ENCODE data around the gene SCAANT1. TPM values are rescaled to one million over a fixed set of nuclear protein-coding genes. Genes with fewer than 3 reads are reported as not detected.
A peak's percentile ranks its signal among the peaks of the same experiment; 100 is the strongest.

The SCAANT1 gene
- total and polyA plus RNA-seq, 2 donors (not counting 1 experiment from before 2014, with no cell fraction given), result 1.7 TPM; not detected in 1

DNA sequence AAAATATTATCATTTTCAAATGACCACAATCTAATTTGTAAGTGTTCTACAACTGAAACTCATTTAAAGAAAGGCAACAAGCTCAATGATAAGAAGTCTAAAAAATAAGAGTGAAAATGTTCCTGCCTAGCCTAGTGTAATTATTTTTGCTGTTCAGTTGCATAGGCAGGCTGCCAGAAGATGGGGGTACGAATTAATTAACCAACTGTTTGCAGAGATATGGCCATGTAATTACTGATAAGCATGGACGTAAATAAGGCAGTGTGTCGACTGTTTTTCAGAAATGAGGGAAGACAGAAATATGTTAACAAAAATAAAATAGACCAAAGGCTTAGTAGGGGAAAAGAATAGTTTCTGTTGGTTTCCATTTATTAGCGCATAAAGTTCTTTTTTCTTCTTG, 24.7 kb upstream of the SCAANT1 start:
- no peak overlapping the region for H3K9ac ChIP-seq (ENCODE audit: insufficient read depth, low read length)
- H3K4me2 ChIP-seq (ENCODE audit: extremely low read depth, insufficient read depth, low read length), result no peak overlapping the region
- H3K9me3 ChIP-seq (ENCODE audit: control insufficient read depth, insufficient read depth, low read depth, low read length), result no peaks in the 10 kb centered on the region
- TF ChIP-seq EZH2 (IDR thresholded peaks at IDR 0.05; ENCODE audit: low read length, missing control alignments), result no peak
- TF ChIP-seq, protein P1, sequence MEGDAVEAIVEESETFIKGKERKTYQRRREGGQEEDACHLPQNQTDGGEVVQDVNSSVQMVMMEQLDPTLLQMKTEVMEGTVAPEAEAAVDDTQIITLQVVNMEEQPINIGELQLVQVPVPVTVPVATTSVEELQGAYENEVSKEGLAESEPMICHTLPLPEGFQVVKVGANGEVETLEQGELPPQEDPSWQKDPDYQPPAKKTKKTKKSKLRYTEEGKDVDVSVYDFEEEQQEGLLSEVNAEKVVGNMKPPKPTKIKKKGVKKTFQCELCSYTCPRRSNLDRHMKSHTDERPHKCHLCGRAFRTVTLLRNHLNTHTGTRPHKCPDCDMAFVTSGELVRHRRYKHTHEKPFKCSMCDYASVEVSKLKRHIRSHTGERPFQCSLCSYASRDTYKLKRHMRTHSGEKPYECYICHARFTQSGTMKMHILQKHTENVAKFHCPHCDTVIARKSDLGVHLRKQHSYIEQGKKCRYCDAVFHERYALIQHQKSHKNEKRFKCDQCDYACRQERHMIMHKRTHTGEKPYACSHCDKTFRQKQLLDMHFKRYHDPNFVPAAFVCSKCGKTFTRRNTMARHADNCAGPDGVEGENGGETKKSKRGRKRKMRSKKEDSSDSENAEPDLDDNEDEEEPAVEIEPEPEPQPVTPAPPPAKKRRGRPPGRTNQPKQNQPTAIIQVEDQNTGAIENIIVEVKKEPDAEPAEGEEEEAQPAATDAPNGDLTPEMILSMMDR (conservative IDR thresholded peaks at IDR 0.05 in 1 of 2, IDR thresholded peaks at IDR 0.05 in 1 of 2; ENCODE audit: low read depth in 1 of 2, low read length in 2 of 2), result no peak
- no peaks in the 10 kb centered on the region for H4K20me1 ChIP-seq (ENCODE audit: control insufficient read depth, extremely low read depth, insufficient read depth, low read length)
- DNase-seq (ENCODE audit: low read depth in 2 of 2), result no peak
- H2AFZ ChIP-seq (ENCODE audit: low read length), result no peak overlapping the region
- H3K4me3 ChIP-seq (replicated peaks in 1 of 4; ENCODE audit: control extremely low read depth in 1 of 4, insufficient read depth in 1 of 4, low read depth in 3 of 4, low read length in 4 of 4), result no peak overlapping the region
- H3K27ac ChIP-seq (ENCODE audit: insufficient read depth, low read length), result no peak overlapping the region
- no peaks in the 10 kb centered on the region for H3K4me1 ChIP-seq (ENCODE audit: control insufficient read depth, extremely low read depth, insufficient read depth, low read length)
- no peaks in the 10 kb centered on the region for H3K27me3 ChIP-seq (ENCODE audit: control insufficient read depth, insufficient read depth, low read length)
- H3K79me2 ChIP-seq (ENCODE audit: control insufficient read depth, insufficient read depth, low read length), result peaks cover 41% of the 10 kb centered on the region
- H3K36me3 ChIP-seq (ENCODE audit: control insufficient read depth, insufficient read depth, low read length), result no peaks in the 10 kb centered on the region

DNA sequence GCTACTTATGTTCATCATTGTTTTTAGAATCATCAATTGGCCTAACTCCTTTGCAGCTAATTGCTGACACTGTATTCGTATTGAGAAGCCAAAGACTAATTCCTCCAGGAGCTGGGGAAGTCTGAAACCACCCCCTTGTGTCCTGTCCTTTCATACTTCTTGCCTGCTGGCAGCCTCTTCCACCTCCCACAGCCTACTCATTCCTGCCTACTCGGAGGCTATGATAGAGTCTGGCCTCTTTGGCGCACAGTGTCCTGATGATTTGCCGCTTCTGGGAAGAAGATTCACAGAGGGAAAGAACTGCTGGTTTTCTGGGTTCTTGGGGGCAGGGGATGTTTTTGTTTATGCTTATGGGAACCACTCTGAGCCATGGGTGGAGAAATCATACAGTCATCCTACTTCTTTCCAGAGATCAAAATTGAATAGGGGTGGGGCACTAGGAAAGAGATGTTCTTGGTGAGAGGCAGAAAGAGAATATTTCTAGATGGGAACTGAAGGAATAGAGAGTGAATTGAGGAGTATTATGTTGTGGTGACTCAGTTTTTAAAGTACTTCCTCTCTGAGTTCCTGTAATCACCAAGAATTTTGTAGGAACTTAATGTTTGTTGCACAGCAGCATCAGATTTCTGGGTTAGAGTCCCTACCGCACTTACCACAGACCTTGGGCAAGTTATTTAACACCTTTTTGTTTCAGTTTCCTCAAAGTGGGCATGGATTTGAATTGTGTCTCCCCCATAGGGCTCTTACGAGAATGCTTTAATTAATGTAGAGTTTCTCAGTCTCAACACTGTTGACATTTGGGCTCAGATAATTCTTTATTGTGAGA, 22.1 kb upstream of the SCAANT1 start:
- H3K9ac ChIP-seq (ENCODE audit: insufficient read depth, low read length), result no peak overlapping the region
- peaks cover 40% of the 10 kb centered on the region for H3K79me2 ChIP-seq (ENCODE audit: control insufficient read depth, insufficient read depth, low read length)
- H3K4me3 ChIP-seq (replicated peaks in 1 of 4; ENCODE audit: control extremely low read depth in 1 of 4, insufficient read depth in 1 of 4, low read depth in 3 of 4, low read length in 4 of 4), result no peak overlapping the region
- no peaks in the 10 kb centered on the region for H3K4me1 ChIP-seq (ENCODE audit: control insufficient read depth, extremely low read depth, insufficient read depth, low read length)
- no peaks in the 10 kb centered on the region for H3K27me3 ChIP-seq (ENCODE audit: control insufficient read depth, insufficient read depth, low read length)
- no peak overlapping the region for H3K27ac ChIP-seq (ENCODE audit: insufficient read depth, low read length)
- peaks cover 1% of the 10 kb centered on the region for H3K36me3 ChIP-seq (ENCODE audit: control insufficient read depth, insufficient read depth, low read length)
- H2AFZ ChIP-seq (ENCODE audit: low read length), result no peak overlapping the region
- TF ChIP-seq EZH2 (IDR thresholded peaks at IDR 0.05; ENCODE audit: low read length, missing control alignments), result no peak
- TF ChIP-seq, protein P1 (conservative IDR thresholded peaks at IDR 0.05 in 1 of 2, IDR thresholded peaks at IDR 0.05 in 1 of 2; ENCODE audit: low read depth in 1 of 2, low read length in 2 of 2), result no peak
- no peaks in the 10 kb centered on the region for H3K9me3 ChIP-seq (ENCODE audit: control insufficient read depth, insufficient read depth, low read depth, low read length)
- H4K20me1 ChIP-seq (ENCODE audit: control insufficient read depth, extremely low read depth, insufficient read depth, low read length), result no peaks in the 10 kb centered on the region
- DNase-seq (ENCODE audit: low read depth in 2 of 2), result peak in 1 of 2 donors; percentile 28
- no peak overlapping the region for H3K4me2 ChIP-seq (ENCODE audit: extremely low read depth, insufficient read depth, low read length)

DNA sequence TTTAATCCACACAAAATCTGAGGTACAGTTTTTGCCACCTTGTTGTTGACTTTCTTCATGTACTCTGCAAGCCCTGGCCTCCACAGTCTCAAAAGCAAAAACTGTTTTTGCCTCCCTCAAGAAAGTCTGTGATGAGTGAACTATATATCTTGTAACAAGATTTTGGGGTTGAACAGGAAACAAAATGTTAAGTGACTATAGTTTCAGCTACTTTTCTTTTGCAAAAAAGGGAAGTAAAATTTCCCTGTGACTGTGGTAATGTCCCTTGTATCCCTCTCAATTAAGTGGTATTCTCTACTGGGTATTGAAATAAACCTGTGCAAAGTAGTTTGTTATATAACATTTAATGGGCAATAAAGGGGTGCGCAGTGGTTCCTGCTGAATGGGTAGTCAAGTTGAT, 21.3 kb upstream of the SCAANT1 start:
- no peak overlapping the region for H3K27ac ChIP-seq (ENCODE audit: insufficient read depth, low read length)
- H4K20me1 ChIP-seq (ENCODE audit: control insufficient read depth, extremely low read depth, insufficient read depth, low read length), result no peaks in the 10 kb centered on the region
- H3K4me3 ChIP-seq (replicated peaks in 1 of 4; ENCODE audit: control extremely low read depth in 1 of 4, insufficient read depth in 1 of 4, low read depth in 3 of 4, low read length in 4 of 4), result no peak overlapping the region

More for the DNA sequence above, 21.3 kb upstream of the SCAANT1 start:
- Histone ChIP-seq H3K9ac (ENCODE audit: insufficient read depth, low read length) (no peak overlapping the region), H3K9me3 (ENCODE audit: control insufficient read depth, insufficient read depth, low read depth, low read length) (no peaks in the 10 kb centered on the region), H3K4me1 (ENCODE audit: control insufficient read depth, extremely low read depth, insufficient read depth, low read length) (no peaks in the 10 kb centered on the region), H3K4me2 (ENCODE audit: extremely low read depth, insufficient read depth, low read length) (no peak overlapping the region), H2AFZ (ENCODE audit: low read length) (no peak overlapping the region), H3K36me3 (ENCODE audit: control insufficient read depth, insufficient read depth, low read length) (peaks cover 1% of the 10 kb centered on the region), H3K27me3 (ENCODE audit: control insufficient read depth, insufficient read depth, low read length) (no peaks in the 10 kb centered on the region), H3K79me2 (ENCODE audit: control insufficient read depth, insufficient read depth, low read length) (peaks cover 43% of the 10 kb centered on the region)
- TF ChIP-seq, protein P1 (conservative IDR thresholded peaks at IDR 0.05 in 1 of 2, IDR thresholded peaks at IDR 0.05 in 1 of 2; ENCODE audit: low read depth in 1 of 2, low read length in 2 of 2), result no peak
- TF ChIP-seq EZH2 (IDR thresholded peaks at IDR 0.05; ENCODE audit: low read length, missing control alignments), result no peak
- no peak for DNase-seq (ENCODE audit: low read depth in 2 of 2)

All from fibroblast of lung (primary cell).